GM23248 (cell line): ENCODE data around the gene FAT1. TPM values are rescaled to one million over a fixed set of nuclear protein-coding genes. Genes with fewer than 3 reads are reported as not detected.

Experiments
- DNase-seq: peaks from one replicate; pipeline ENCODE4 v3.0.0-alpha.2; 2015
- H2AFZ ChIP-seq: fragments of 200-600 bp; sonication (generic); 2 replicates; pipeline ENCODE4 v1.6.1; 2016; ENCODE audit warnings: antibody characterized with exemption
- H3F3A ChIP-seq: fragments of 200-600 bp; sonication (generic); 2 replicates; pipeline ENCODE4 v1.6.1; 2016; ENCODE audit warnings: mild to moderate bottlenecking, antibody characterized with exemption, mixed run types; ENCODE audit not compliant: insufficient read depth
- H3K27ac ChIP-seq: fragments of 200-600 bp; sonication (generic); 2 replicates; pipeline ENCODE4 v1.5.1; 2016; ENCODE audit warnings: mild to moderate bottlenecking
- H3K27me3 ChIP-seq: fragments of 200-600 bp; sonication (generic); replicated peaks from 2 replicates; pipeline ENCODE4 v1.6.1; 2016; ENCODE audit warnings: mild to moderate bottlenecking; ENCODE audit not compliant: insufficient read depth
- H3K36me3 ChIP-seq: fragments of 200-600 bp; sonication (generic); 2 replicates; pipeline ENCODE4 v1.6.1; 2016; ENCODE audit warnings: low read depth, mild to moderate bottlenecking
- H3K4me1 ChIP-seq: fragments of 200-600 bp; sonication (generic); 2 replicates; pipeline ENCODE4 v1.6.1; 2016; ENCODE audit warnings: mild to moderate bottlenecking; ENCODE audit not compliant: insufficient read depth
- H3K4me2 ChIP-seq: fragments of 200-600 bp; sonication (generic); one replicate; pipeline ENCODE4 v1.6.1; 2016; ENCODE audit warnings: mild to moderate bottlenecking; ENCODE audit not compliant: unreplicated experiment
- H3K4me3 ChIP-seq: fragments of 200-600 bp; sonication (generic); 2 replicates; pipeline ENCODE4 v1.5.1; 2016; ENCODE audit warnings: mild to moderate bottlenecking
- H3K79me2 ChIP-seq: fragments of 200-600 bp; sonication (generic); 2 replicates; pipeline ENCODE4 v1.6.1; 2016; ENCODE audit warnings: mild to moderate bottlenecking; ENCODE audit not compliant: insufficient read depth
- H3K9ac ChIP-seq: fragments of 200-600 bp; sonication (generic); 2 replicates; pipeline ENCODE4 v1.6.1; 2016; ENCODE audit warnings: mild to moderate bottlenecking
- H3K9me2 ChIP-seq: fragments of 200-600 bp; sonication (generic); 2 replicates; pipeline ENCODE4 v1.6.1; 2016; ENCODE audit warnings: mixed run types, mild to moderate bottlenecking, moderate library complexity; ENCODE audit not compliant: insufficient read depth
- H3K9me3 ChIP-seq: fragments of 200-600 bp; sonication (generic); one replicate; pipeline ENCODE4 v1.6.1; 2017; ENCODE audit warnings: low read depth
- H4K20me1 ChIP-seq: fragments of 200-600 bp; sonication (generic); 2 replicates; pipeline ENCODE4 v1.6.0; 2016; ENCODE audit not compliant: insufficient read depth
- EZH2 ChIP-seq: fragments of 200-600 bp; sonication (generic); IDR thresholded peaks from 2 replicates; pipeline ENCODE4 v1.6.1; 2018; ENCODE audit warnings: antibody characterized with exemption, mild to moderate bottlenecking; ENCODE audit not compliant: insufficient read depth, poor library complexity, severe bottlenecking
- EZH2phosphoT487 ChIP-seq: fragments of 200-600 bp; sonication (generic); IDR thresholded peaks from 2 replicates; pipeline ENCODE4 v1.6.1; 2018; ENCODE audit warnings: antibody characterized with exemption, moderate library complexity, mild to moderate bottlenecking, low read depth; ENCODE audit not compliant: insufficient read depth
- WGBS, 2 experiments: methylation state at CpG; one replicate each; pipeline ENCODE4 v1.1.6; 2015 to 2017; ENCODE audit warnings: low lambda C conversion rate in 2 of 2, low coverage in 1 of 2; ENCODE audit errors: missing lambda C conversion rate in 2 of 2; 5-methylcytosine and 5-hydroxymethylcytosine counted together
- in situ Hi-C: fragments of 300-500 bp; cut with MboI; formaldehyde crosslinking; loops from 2 replicates; pipeline ENCODE4 v1.15.0; 2020
- polyA plus RNA-seq: library from polyadenylated mRNA; unstranded; fragments of >200 nt; fragmentation: Nextera tagmentation; extraction: Ambion mirVana; gene quantifications from 2 replicates; pipeline ENCODE4 v1.2.1, GENCODE V29; 2016
- total RNA-seq: library from RNA; depleted of rRNA; stranded (reverse); fragments of >200 nt; shearing (Covaris generic); gene quantifications from 2 replicates; pipeline ENCODE4 v1.2.3, GENCODE V29; 2014

Gene FAT1
- total and polyA plus RNA-seq, 2 experiments from 2014 or later: 53.3 to 250 TPM

- H3K4me1 ChIP-seq: peaks cover 5% of the 10 kb centered on the region
- no peak overlapping the region for H3K9ac ChIP-seq
- WGBS, 2 experiments: 37 to 39% methylated on average over 4 of the region's 4 CpGs
- H3K9me2 ChIP-seq: no peaks in the 10 kb centered on the region
- in situ Hi-C loops: no loop called here
- H3K79me2 ChIP-seq: no peaks in the 10 kb centered on the region
- H4K20me1 ChIP-seq: no peaks in the 10 kb centered on the region
- no peaks in the 10 kb centered on the region for H3K9me3 ChIP-seq
- H3K4me3 ChIP-seq: no peak overlapping the region
- no peak for TF ChIP-seq EZH2
- H3K4me2 ChIP-seq: no peak overlapping the region
- H2AFZ ChIP-seq: no peak overlapping the region
- H3K27me3 ChIP-seq: no peaks in the 10 kb centered on the region
- H3K36me3 ChIP-seq: no peaks in the 10 kb centered on the region
- peaks cover 24% of the 10 kb centered on the region for H3F3A ChIP-seq
- DNase-seq: no peak
- no peak overlapping the region for H3K27ac ChIP-seq
These were observed 14.8 kb upstream of the FAT1 start for GRCh38 chr4:186738421-186738820.

- Histone ChIP-seq H3K79me2 (no peaks in the 10 kb centered on the region), H3K36me3 (no peaks in the 10 kb centered on the region), H4K20me1 (no peaks in the 10 kb centered on the region), H3K9ac (no peak overlapping the region), H3K27me3 (no peaks in the 10 kb centered on the region), H3K9me2 (no peaks in the 10 kb centered on the region), H3K4me3 (no peak overlapping the region), H3K9me3 (no peaks in the 10 kb centered on the region), H3F3A (peaks cover 24% of the 10 kb centered on the region), H2AFZ (no peak overlapping the region), H3K4me1 (peaks cover 5% of the 10 kb centered on the region), H3K27ac (no peak overlapping the region), H3K4me2 (no peak overlapping the region)
- no peak for TF ChIP-seq EZH2
- no peak for TF ChIP-seq EZH2phosphoT487
- no peak for DNase-seq
- in situ Hi-C loops: no loop called here
- 87% methylated on average over 4 of the region's 4 CpGs for WGBS, 2 experiments
These were observed 13.8 kb upstream of the FAT1 start for GRCh38 chr4:186737427-186737826.

- TF ChIP-seq EZH2: no peak
- TF ChIP-seq EZH2phosphoT487: no peak
- Histone ChIP-seq H3K9ac (no peak overlapping the region), H3K79me2 (no peaks in the 10 kb centered on the region), H3K9me3 (no peaks in the 10 kb centered on the region), H4K20me1 (no peaks in the 10 kb centered on the region), H3K4me3 (no peak overlapping the region), H3K4me2 (no peak overlapping the region), H3K4me1 (peaks cover 5% of the 10 kb centered on the region), H3F3A (peaks cover 23% of the 10 kb centered on the region), H2AFZ (no peak overlapping the region), H3K36me3 (no peaks in the 10 kb centered on the region), H3K27me3 (no peaks in the 10 kb centered on the region), H3K27ac (no peak overlapping the region), H3K9me2 (no peaks in the 10 kb centered on the region)
- DNase-seq: no peak
- in situ Hi-C loops: no loop called here
- 97 to 100% methylated on average over 6 of the region's 6 CpGs for WGBS, 2 experiments
These were observed 12.8 kb upstream of the FAT1 start for GRCh38 chr4:186736466-186736865.

- no peak overlapping the region for H3K27ac ChIP-seq
- 83 to 86% methylated on average over 7 of the region's 7 CpGs for WGBS, 2 experiments
- no peaks in the 10 kb centered on the region for H3K27me3 ChIP-seq
- TF ChIP-seq EZH2phosphoT487 (no peak), EZH2 (no peak)
- no peak overlapping the region for H3K4me2 ChIP-seq
- no peaks in the 10 kb centered on the region for H3K9me3 ChIP-seq
- DNase-seq: no peak
- H3K79me2 ChIP-seq: no peaks in the 10 kb centered on the region
- H3K9ac ChIP-seq: no peak overlapping the region
- no peaks in the 10 kb centered on the region for H3K9me2 ChIP-seq
- no peak overlapping the region for H3K4me3 ChIP-seq
- peaks cover 6% of the 10 kb centered on the region for H3K4me1 ChIP-seq
- no peaks in the 10 kb centered on the region for H3K36me3 ChIP-seq
- peaks cover 13% of the 10 kb centered on the region; the same call in 1 of the 2 replicates for H3F3A ChIP-seq
- in situ Hi-C loops: no loop called here
- no peak overlapping the region for H2AFZ ChIP-seq
- no peaks in the 10 kb centered on the region for H4K20me1 ChIP-seq
These were observed 10.6 kb upstream of the FAT1 start for GRCh38 chr4:186734251-186734650.

GRCh38 chr4:186733778-186734177, 10.1 kb upstream of the FAT1 start:
- WGBS, 2 experiments: 40 to 53% methylated on average over 4 of the region's 4 CpGs
- TF ChIP-seq EZH2 (no peak), EZH2phosphoT487 (no peak)
- no peaks in the 10 kb centered on the region for H3K36me3 ChIP-seq

More at GRCh38 chr4:186733778-186734177, 10.1 kb upstream of the FAT1 start:
- no peak overlapping the region for H3K27ac ChIP-seq
- no peaks in the 10 kb centered on the region for H4K20me1 ChIP-seq
- no peaks in the 10 kb centered on the region for H3K79me2 ChIP-seq
- H3K4me2 ChIP-seq: no peak overlapping the region
- H2AFZ ChIP-seq: no peak overlapping the region
- no peak overlapping the region for H3K4me3 ChIP-seq
- no peaks in the 10 kb centered on the region for H3K9me2 ChIP-seq
- H3K9ac ChIP-seq: no peak overlapping the region
- H3K4me1 ChIP-seq: peaks cover 11% of the 10 kb centered on the region
- in situ Hi-C loops: no loop called here
- no peaks in the 10 kb centered on the region for H3K27me3 ChIP-seq
- no peaks in the 10 kb centered on the region for H3K9me3 ChIP-seq
- H3F3A ChIP-seq: peaks cover 18% of the 10 kb centered on the region; the same call in 1 of the 2 replicates
- no peak for DNase-seq
